ENCODE results near the gene NECTIN4.

DNA sequence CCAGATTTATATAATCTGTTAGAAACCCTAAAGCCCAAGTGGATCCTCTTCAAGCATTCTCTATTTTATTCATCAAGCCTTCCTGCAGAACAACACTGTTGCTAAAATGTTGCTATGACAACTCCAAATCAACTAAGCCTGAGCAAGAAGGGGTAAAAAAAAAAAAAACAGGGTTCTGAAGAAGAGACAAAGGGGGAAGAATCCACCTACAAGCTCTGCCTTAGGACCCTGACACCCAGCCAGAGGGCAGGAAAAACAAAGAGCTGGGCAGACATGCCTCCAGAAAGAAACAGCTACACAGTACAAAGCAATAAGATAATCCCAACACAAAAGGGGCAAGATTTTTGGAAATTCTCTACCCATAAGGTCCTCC is 44.8 kb downstream of the NECTIN4 start:
- TF ChIP-seq, protein P1, sequence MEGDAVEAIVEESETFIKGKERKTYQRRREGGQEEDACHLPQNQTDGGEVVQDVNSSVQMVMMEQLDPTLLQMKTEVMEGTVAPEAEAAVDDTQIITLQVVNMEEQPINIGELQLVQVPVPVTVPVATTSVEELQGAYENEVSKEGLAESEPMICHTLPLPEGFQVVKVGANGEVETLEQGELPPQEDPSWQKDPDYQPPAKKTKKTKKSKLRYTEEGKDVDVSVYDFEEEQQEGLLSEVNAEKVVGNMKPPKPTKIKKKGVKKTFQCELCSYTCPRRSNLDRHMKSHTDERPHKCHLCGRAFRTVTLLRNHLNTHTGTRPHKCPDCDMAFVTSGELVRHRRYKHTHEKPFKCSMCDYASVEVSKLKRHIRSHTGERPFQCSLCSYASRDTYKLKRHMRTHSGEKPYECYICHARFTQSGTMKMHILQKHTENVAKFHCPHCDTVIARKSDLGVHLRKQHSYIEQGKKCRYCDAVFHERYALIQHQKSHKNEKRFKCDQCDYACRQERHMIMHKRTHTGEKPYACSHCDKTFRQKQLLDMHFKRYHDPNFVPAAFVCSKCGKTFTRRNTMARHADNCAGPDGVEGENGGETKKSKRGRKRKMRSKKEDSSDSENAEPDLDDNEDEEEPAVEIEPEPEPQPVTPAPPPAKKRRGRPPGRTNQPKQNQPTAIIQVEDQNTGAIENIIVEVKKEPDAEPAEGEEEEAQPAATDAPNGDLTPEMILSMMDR (IDR thresholded peaks at IDR 0.05) = no peak
- no peak for TF ChIP-seq EP300 (IDR thresholded peaks at IDR 0.05)
